Lung (tissue), 12 donors: ENCODE measurements around the gene ACVR2B. TPM values are rescaled to one million over a fixed set of nuclear protein-coding genes. Genes with fewer than 3 reads are reported as not detected.

ENCODE experiments used
- ATAC-seq: fragments of 200-7000 bp; cut with Tn5 transposase; one replicate; pipeline ENCODE4 v1.9.1; 2020; ENCODE audit warnings: moderate number of reproducible peaks; ENCODE audit not compliant: insufficient read depth, low FRiP score
- DNase-seq, 3 donors: peaks; one replicate each; pipeline ENCODE4 v3.0.0-alpha.2; 2013 to 2017
- H3K27ac ChIP-seq, 2 donors: one replicate each; pipeline ENCODE4 v1.5.1; 2013; ENCODE audit warnings: mild to moderate bottlenecking in 2 of 2, moderate library complexity in 2 of 2, control low read depth in 1 of 2, inconsistent platforms in 1 of 2, low read depth in 1 of 2, low read length in 1 of 2
- H3K27me3 ChIP-seq, 3 donors: one replicate each; pipeline ENCODE4 v1.5.1; 2013; ENCODE audit warnings: low read length in 2 of 3; ENCODE audit not compliant: control insufficient read depth in 3 of 3, insufficient read depth in 3 of 3
- H3K36me3 ChIP-seq, 4 donors: one replicate each; pipeline ENCODE4 v1.5.1; 2013; ENCODE audit warnings: low read length in 4 of 4, mild to moderate bottlenecking in 1 of 4, moderate library complexity in 1 of 4; ENCODE audit not compliant: control insufficient read depth in 4 of 4, insufficient read depth in 4 of 4
- H3K4me1 ChIP-seq, 5 donors: one replicate each; pipeline ENCODE4 v1.5.1; 2013; ENCODE audit warnings: low read length in 5 of 5, mild to moderate bottlenecking in 2 of 5, moderate library complexity in 1 of 5; ENCODE audit not compliant: control insufficient read depth in 5 of 5, insufficient read depth in 5 of 5
- H3K4me3 ChIP-seq: one replicate; pipeline ENCODE4 v1.5.1; 2013; ENCODE audit warnings: mild to moderate bottlenecking, control low read depth, moderate library complexity
- H3K9ac ChIP-seq, 2 donors: one replicate each; pipeline ENCODE4 v1.5.1; 2013; ENCODE audit warnings: low read length in 2 of 2, control low read depth in 1 of 2; ENCODE audit not compliant: insufficient read depth in 1 of 2
- H3K9me3 ChIP-seq, 4 donors: one replicate each; pipeline ENCODE4 v1.5.1; 2013; ENCODE audit warnings: low read length in 3 of 4, mild to moderate bottlenecking in 1 of 4, moderate library complexity in 1 of 4; ENCODE audit not compliant: control insufficient read depth in 4 of 4, insufficient read depth in 3 of 4
- WGBS, 2 donors: extraction: QIAGEN DNeasy Blood & Tissue Kit; methylation state at CpG; one replicate each; pipeline ENCODE4 v1.1.7; 2013; 5-methylcytosine and 5-hydroxymethylcytosine counted together
- polyA plus RNA-seq, 2 donors: library from polyadenylated mRNA; stranded (reverse); fragments of 200-250 nt; gene quantifications; one replicate each; pipeline ENCODE4 v1.2.1, GENCODE V29; 2013
- total RNA-seq, 2 donors: library from RNA; depleted of rRNA in 1 of 2; stranded (reverse); fragments of >200 nt in 1 of 2; gene quantifications; one replicate each; pipeline ENCODE4 v1.2.1, GENCODE V29; 2014 to 2021
- TF ChIP-seq, protein P1 (sequence below): IDR thresholded peaks from 2 replicates; pipeline ENCODE4 v1.5.1; 2012; ENCODE audit warnings: mild to moderate bottlenecking; ENCODE audit errors: control extremely low read depth, extremely low read depth
- donor health status: control.
- donor health status: control.
- donor health status: Bipolar disorder and iron deficiency.
- donor health status: healthy.
- donor health status: DM: yes; HTN: yes; CAD: no.

ACVR2B gene
- total and polyA plus RNA-seq, 4 donors, result 0.80 to 16.0 (median 3.5) TPM

DNA sequence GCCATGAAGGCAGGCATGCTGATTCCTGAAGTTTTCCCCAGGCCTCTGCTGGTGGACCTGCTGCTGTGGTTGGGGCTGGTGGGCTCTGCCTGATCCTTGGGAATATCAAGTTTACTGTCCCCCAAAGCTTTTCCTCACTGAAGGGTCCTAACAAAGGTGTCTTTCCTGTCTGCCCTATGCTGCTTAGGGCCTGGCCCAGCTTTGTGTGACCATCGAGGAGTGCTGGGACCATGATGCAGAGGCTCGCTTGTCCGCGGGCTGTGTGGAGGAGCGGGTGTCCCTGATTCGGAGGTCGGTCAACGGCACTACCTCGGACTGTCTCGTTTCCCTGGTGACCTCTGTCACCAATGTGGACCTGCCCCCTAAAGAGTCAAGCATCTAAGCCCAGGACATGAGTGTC is 29.3 kb downstream of the ACVR2B start:
- H3K27me3 ChIP-seq, result no peaks in the 10 kb centered on the region
- no peaks in the 10 kb centered on the region for H3K4me1 ChIP-seq
- TF ChIP-seq, protein P1, sequence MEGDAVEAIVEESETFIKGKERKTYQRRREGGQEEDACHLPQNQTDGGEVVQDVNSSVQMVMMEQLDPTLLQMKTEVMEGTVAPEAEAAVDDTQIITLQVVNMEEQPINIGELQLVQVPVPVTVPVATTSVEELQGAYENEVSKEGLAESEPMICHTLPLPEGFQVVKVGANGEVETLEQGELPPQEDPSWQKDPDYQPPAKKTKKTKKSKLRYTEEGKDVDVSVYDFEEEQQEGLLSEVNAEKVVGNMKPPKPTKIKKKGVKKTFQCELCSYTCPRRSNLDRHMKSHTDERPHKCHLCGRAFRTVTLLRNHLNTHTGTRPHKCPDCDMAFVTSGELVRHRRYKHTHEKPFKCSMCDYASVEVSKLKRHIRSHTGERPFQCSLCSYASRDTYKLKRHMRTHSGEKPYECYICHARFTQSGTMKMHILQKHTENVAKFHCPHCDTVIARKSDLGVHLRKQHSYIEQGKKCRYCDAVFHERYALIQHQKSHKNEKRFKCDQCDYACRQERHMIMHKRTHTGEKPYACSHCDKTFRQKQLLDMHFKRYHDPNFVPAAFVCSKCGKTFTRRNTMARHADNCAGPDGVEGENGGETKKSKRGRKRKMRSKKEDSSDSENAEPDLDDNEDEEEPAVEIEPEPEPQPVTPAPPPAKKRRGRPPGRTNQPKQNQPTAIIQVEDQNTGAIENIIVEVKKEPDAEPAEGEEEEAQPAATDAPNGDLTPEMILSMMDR, result no peak
- H3K36me3 ChIP-seq, result peaks cover 15 to 28% (median 25%) of the 10 kb centered on the region in 4 donors
- no peak overlapping the region for H3K4me3 ChIP-seq
- H3K9ac ChIP-seq, result no peak overlapping the region
- ATAC-seq (no peak), DNase-seq (no peak)
- H3K27ac ChIP-seq, result no peak overlapping the region
- no peaks in the 10 kb centered on the region for H3K9me3 ChIP-seq
- WGBS, 2 donors, result 94 to 97% methylated on average over 10 of the region's 10 CpGs

DNA sequence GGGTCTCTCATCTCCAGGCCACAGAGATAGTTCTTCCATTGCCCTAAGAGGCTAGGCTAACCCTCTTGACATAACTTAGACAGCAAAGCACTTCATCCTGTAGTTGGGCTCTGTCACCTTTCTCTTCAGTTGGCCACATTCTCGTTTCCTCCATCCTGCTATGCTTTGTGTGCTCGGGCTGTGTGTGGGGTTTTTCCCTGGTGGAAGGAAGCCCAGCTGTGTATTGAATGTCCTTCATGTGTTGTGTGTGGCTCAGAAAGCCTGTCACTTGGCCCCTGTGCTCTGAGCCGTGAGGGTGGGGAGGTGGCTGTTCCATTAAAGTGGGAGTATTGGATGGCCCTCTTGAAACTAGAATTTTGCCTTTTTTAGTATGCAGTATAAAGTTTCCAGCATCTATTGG is 33.6 kb downstream of the ACVR2B start:
- H3K9me3 ChIP-seq, result no peaks in the 10 kb centered on the region
- ATAC-seq (no peak), DNase-seq (no peak)
- H3K4me3 ChIP-seq, result no peak overlapping the region
- no peaks in the 10 kb centered on the region for H3K27me3 ChIP-seq
- TF ChIP-seq, protein P1, result no peak
- no peak overlapping the region for H3K27ac ChIP-seq
- WGBS, 2 donors, result 67 to 76% methylated on average over 3 of the region's 3 CpGs
- peaks cover 7 to 12% (median 9%) of the 10 kb centered on the region in 4 donors for H3K36me3 ChIP-seq
- H3K9ac ChIP-seq, result no peak overlapping the region
- peaks cover 0 to 11% (median 0%) of the 10 kb centered on the region in 5 donors for H3K4me1 ChIP-seq

DNA sequence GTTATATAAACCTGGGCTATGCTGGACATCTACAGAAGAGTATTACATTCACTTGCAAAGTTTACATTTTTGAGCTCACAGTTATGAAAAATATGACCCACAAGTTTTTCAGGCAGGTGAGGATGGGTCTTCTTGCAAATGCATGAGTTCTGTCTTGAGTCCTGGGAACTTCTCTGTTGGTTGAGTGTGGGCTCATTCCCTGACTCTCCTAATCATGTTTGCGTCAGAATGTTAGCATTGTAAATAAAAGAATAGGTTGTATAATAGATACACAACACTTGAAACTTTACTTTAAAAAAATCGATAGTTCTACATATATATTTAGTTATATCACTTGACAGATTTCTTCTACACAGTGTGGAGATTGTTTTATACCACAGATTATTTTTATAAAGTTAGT is 35.3 kb downstream of the ACVR2B start:
- TF ChIP-seq, protein P1, result no peak
- ATAC-seq (no peak), DNase-seq (no peak)
- H3K27ac ChIP-seq, result no peak overlapping the region
- H3K36me3 ChIP-seq, result peaks cover under 1 to 4% (median 3%) of the 10 kb centered on the region in 4 donors
- peaks cover 0 to 22% (median 0%) of the 10 kb centered on the region in 5 donors for H3K4me1 ChIP-seq
- no peaks in the 10 kb centered on the region for H3K9me3 ChIP-seq
- WGBS, 2 donors, result 84 to 96% methylated on average over 2 of the region's 2 CpGs
- no peak overlapping the region for H3K4me3 ChIP-seq
- H3K27me3 ChIP-seq, result no peaks in the 10 kb centered on the region
- H3K9ac ChIP-seq, result no peak overlapping the region

DNA sequence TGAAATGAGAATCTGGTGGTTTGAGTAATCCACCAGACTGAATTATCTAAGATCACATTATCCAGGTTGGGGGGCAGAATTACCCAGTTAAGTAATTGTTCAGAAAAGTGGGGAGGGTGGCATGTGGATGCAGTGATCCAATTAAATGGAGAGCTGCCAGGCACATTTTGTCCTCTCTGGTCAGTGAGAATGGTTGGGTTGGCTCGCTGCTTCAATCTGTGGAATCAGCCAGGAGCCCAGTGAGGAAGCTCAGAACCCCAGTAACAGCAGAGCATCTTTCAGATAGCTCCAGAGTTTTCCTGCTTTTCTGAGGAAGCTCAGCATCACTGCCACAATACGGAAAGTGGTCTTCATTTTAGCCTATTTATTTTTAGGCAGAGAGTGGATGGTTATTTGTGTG is 36.1 kb downstream of the ACVR2B start:
- H3K4me1 ChIP-seq, result peaks cover 0 to 22% (median 0%) of the 10 kb centered on the region in 5 donors
- TF ChIP-seq, protein P1, result no peak
- no peak overlapping the region for H3K4me3 ChIP-seq
- H3K9me3 ChIP-seq, result no peaks in the 10 kb centered on the region
- H3K27me3 ChIP-seq, result no peaks in the 10 kb centered on the region
- H3K27ac ChIP-seq, result no peak overlapping the region
- 94 to 97% methylated on average over 2 of the region's 2 CpGs for WGBS, 2 donors
- no peak for DNase-seq
- H3K9ac ChIP-seq, result no peak overlapping the region
- no peak for ATAC-seq
- H3K36me3 ChIP-seq, result peaks cover 0 to 4% (median under 1%) of the 10 kb centered on the region in 4 donors
